DND-41 (cell line): ENCODE results near the gene KIF26A.

Experiments used
- ATAC-seq: fragments of 200-7000 bp; cut with Tn5 transposase; 3 replicates; pipeline ENCODE4 v1.9.1; 2021; ENCODE audit warnings: low read depth; ENCODE audit not compliant: insufficient read depth
- DNase-seq: peaks from one replicate; pipeline ENCODE4 v3.0.0-alpha.2; 2020
- H2AFZ ChIP-seq: 2 replicates; pipeline ENCODE4 v1.6.0; 2012; ENCODE audit warnings: low read depth, low read length
- H3K27ac ChIP-seq: 2 replicates; pipeline ENCODE4 v1.5.1; 2012; ENCODE audit warnings: low read length, inconsistent platforms
- H3K27me3 ChIP-seq: fragments of 200-600 bp; sonication (generic); 2 replicates; pipeline ENCODE4 v1.6.0; 2012; ENCODE audit warnings: low read length, mild to moderate bottlenecking, inconsistent platforms; ENCODE audit not compliant: insufficient read depth, poor library complexity
- H3K36me3 ChIP-seq: 2 replicates; pipeline ENCODE4 v1.5.1; 2012; ENCODE audit warnings: low read length, inconsistent platforms; ENCODE audit not compliant: insufficient read depth
- H3K4me1 ChIP-seq: 2 replicates; pipeline ENCODE4 v1.5.1; 2012; ENCODE audit warnings: mild to moderate bottlenecking, low read length; ENCODE audit not compliant: insufficient read depth
- H3K4me2 ChIP-seq: 2 replicates; pipeline ENCODE4 v1.6.0; 2012; ENCODE audit warnings: mild to moderate bottlenecking, moderate library complexity, low read length, inconsistent platforms; ENCODE audit not compliant: insufficient read depth
- H3K4me3 ChIP-seq, 2 experiments: fragments of 200-600 bp in 1 of 2; shearing (Covaris generic) in 1 of 2; 2 replicates each; pipeline ENCODE4 v1.5.1; 2012 to 2016; ENCODE audit warnings: inconsistent platforms in 2 of 2, low read length in 2 of 2, mild to moderate bottlenecking in 2 of 2, low read depth in 1 of 2, moderate library complexity in 1 of 2
- H3K79me2 ChIP-seq: 2 replicates; pipeline ENCODE4 v1.6.0; 2012; ENCODE audit warnings: low read length, inconsistent platforms; ENCODE audit not compliant: insufficient read depth
- H3K9ac ChIP-seq: 2 replicates; pipeline ENCODE4 v1.6.0; 2012; ENCODE audit warnings: low read depth, mild to moderate bottlenecking, inconsistent platforms, low read length, moderate library complexity
- H3K9me3 ChIP-seq: 2 replicates; pipeline ENCODE4 v1.5.1; 2012; ENCODE audit warnings: low read length, moderate library complexity, mild to moderate bottlenecking, inconsistent platforms; ENCODE audit not compliant: insufficient read depth, severe bottlenecking
- H4K20me1 ChIP-seq: 2 replicates; pipeline ENCODE4 v1.6.0; 2012; ENCODE audit warnings: low read length; ENCODE audit not compliant: insufficient read depth
- EZH2 ChIP-seq: IDR thresholded peaks from 3 replicates; pipeline ENCODE4 v1.6.1; 2012; ENCODE audit warnings: borderline replicate concordance, low read depth, mild to moderate bottlenecking, moderate library complexity, low read length, inconsistent platforms; ENCODE audit not compliant: severe bottlenecking
- TF ChIP-seq, protein P1 (sequence below): IDR thresholded peaks from 2 replicates; pipeline ENCODE4 v1.5.1; 2012; ENCODE audit warnings: borderline replicate concordance, low read length, moderate library complexity, mild to moderate bottlenecking; ENCODE audit not compliant: poor library complexity, severe bottlenecking; ENCODE audit errors: extremely low read depth

Gene KIF26A

DNA sequence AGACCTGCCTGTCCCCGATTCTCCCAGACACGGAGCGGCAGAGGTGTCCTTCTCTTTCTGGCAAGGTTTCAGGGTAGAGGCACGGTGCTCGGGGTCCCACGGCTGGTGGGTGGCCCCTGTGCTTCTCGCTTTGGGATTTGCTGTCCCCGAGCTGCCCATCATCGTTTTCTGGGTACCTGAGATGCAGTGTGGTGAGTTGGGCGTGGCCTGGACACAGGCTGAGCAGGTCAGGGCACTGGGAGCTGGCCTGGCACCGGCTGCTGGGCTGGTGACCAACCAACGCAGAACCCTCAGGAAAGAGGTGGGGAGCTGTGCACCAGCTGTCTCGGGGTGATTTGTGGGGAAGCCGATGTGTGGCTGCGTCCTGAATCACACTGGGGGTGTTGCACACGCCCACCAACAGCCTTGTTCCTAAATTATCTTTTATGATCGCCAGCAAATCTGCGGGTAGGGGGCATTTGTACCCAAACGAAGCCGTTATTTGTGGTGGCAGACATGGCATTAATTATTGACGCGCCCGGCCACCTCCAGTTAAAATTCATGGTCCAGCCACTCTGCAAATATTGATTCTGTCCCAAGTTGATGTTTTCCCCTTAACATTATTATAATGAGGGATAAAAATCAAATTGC is 61.0 kb downstream of the KIF26A start:
- no peak overlapping the region for H3K27ac ChIP-seq
- no peak for ATAC-seq
- no peak overlapping the region for H3K4me2 ChIP-seq
- no peaks in the 10 kb centered on the region for H3K36me3 ChIP-seq
- no peak overlapping the region for H3K4me3 ChIP-seq
- no peaks in the 10 kb centered on the region for H3K79me2 ChIP-seq
- H3K4me1 ChIP-seq, result no peaks in the 10 kb centered on the region
- H2AFZ ChIP-seq, result no peak overlapping the region
- no peaks in the 10 kb centered on the region for H4K20me1 ChIP-seq
- no peaks in the 10 kb centered on the region for H3K9me3 ChIP-seq
- no peak for DNase-seq
- H3K27me3 ChIP-seq, result no peaks in the 10 kb centered on the region
- no peak overlapping the region for H3K9ac ChIP-seq
- no peak for TF ChIP-seq EZH2

DNA sequence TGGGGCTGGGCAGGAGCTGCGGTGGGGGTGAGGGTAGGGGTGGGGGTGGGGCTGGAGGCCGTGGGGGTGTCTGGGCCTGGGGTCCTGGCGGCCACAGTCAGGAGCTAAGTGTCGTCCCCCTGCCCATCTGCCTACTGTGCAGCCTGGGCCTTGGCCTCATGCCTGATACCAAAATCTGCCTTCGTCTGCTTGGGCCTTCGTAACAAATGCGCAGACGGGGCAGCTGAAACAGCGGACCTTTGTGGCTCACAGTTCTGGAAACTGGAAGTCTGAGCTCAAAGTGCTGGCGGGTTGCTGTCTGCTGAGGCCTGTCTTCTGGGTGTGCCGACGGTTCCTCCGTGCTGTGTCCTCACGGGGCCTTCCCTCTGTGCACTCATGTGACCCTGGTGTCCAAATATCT is 61.7 kb downstream of the KIF26A start:
- Histone ChIP-seq H3K4me3 (no peak overlapping the region), H3K79me2 (no peaks in the 10 kb centered on the region), H3K27me3 (no peaks in the 10 kb centered on the region), H3K27ac (no peak overlapping the region), H3K4me2 (no peak overlapping the region), H3K9ac (no peak overlapping the region), H2AFZ (no peak overlapping the region), H4K20me1 (no peaks in the 10 kb centered on the region), H3K36me3 (no peaks in the 10 kb centered on the region), H3K9me3 (no peaks in the 10 kb centered on the region), H3K4me1 (no peaks in the 10 kb centered on the region)
- ATAC-seq (no peak), DNase-seq (no peak)
- no peak for TF ChIP-seq EZH2
- TF ChIP-seq, protein P1, sequence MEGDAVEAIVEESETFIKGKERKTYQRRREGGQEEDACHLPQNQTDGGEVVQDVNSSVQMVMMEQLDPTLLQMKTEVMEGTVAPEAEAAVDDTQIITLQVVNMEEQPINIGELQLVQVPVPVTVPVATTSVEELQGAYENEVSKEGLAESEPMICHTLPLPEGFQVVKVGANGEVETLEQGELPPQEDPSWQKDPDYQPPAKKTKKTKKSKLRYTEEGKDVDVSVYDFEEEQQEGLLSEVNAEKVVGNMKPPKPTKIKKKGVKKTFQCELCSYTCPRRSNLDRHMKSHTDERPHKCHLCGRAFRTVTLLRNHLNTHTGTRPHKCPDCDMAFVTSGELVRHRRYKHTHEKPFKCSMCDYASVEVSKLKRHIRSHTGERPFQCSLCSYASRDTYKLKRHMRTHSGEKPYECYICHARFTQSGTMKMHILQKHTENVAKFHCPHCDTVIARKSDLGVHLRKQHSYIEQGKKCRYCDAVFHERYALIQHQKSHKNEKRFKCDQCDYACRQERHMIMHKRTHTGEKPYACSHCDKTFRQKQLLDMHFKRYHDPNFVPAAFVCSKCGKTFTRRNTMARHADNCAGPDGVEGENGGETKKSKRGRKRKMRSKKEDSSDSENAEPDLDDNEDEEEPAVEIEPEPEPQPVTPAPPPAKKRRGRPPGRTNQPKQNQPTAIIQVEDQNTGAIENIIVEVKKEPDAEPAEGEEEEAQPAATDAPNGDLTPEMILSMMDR, result no peak

DNA sequence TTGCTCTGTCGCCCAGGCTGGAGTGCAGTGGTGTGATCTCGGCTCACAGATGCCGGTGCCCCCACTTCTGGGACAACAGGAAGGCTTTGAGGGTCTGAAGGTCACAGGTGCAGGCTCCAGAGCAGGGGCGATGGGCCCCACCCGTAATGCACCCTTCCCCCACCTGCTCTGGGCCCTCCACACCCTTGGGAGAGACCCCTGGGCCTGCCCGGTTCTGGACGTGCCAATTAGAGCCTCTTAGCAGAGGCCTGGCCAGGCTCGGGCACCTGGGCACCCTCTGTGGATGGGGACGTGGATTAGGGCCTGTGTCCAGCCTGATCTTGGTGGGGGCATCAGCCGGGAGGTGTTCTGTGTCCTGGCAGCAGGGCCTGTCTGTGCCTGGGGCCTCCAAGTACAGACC is 62.2 kb downstream of the KIF26A start:
- H3K9ac ChIP-seq, result no peak overlapping the region
- no peaks in the 10 kb centered on the region for H4K20me1 ChIP-seq
- no peaks in the 10 kb centered on the region for H3K9me3 ChIP-seq
- no peaks in the 10 kb centered on the region for H3K27me3 ChIP-seq
- H3K4me2 ChIP-seq, result no peak overlapping the region
- no peaks in the 10 kb centered on the region for H3K4me1 ChIP-seq
- H3K4me3 ChIP-seq, result no peak overlapping the region
- TF ChIP-seq, protein P1, result no peak
- TF ChIP-seq EZH2, result no peak
- H2AFZ ChIP-seq, result no peak overlapping the region
- H3K36me3 ChIP-seq, result no peaks in the 10 kb centered on the region
- ATAC-seq, result no peak
- no peaks in the 10 kb centered on the region for H3K79me2 ChIP-seq
- DNase-seq, result no peak
- H3K27ac ChIP-seq, result no peak overlapping the region

DNA sequence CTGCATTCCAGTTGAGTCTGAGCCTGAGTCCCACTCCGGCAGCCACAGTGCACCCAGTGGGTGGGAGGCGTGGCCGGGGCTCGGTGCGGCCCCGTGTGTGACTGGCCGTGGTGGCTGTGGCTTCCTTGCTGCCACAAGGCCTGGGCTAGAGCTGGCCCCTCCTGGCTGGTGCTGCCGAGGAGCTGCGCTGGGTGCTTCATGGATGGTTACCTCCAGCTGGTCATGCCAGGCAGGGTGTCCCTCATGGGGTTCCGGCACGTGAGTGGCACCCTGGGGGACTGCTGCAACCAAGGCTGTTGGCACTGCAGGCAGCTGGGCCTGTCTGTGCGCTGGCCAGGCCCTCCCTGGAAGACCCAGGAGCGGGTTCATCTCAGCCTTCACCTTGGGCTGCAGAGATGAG is 62.7 kb downstream of the KIF26A start:
- H3K36me3 ChIP-seq, result no peaks in the 10 kb centered on the region
- no peaks in the 10 kb centered on the region for H3K27me3 ChIP-seq
- no peak overlapping the region for H3K4me2 ChIP-seq
- no peaks in the 10 kb centered on the region for H3K79me2 ChIP-seq
- no peaks in the 10 kb centered on the region for H4K20me1 ChIP-seq
- H3K9ac ChIP-seq, result no peak overlapping the region
- ATAC-seq (no peak), DNase-seq (no peak)
- H2AFZ ChIP-seq, result no peak overlapping the region
- no peaks in the 10 kb centered on the region for H3K4me1 ChIP-seq
- no peak overlapping the region for H3K27ac ChIP-seq
- H3K4me3 ChIP-seq, result no peak overlapping the region
- H3K9me3 ChIP-seq, result no peaks in the 10 kb centered on the region
- no peak for TF ChIP-seq EZH2
- TF ChIP-seq, protein P1, result no peak
